Vagina (tissue), 2 donors: Measurements from ENCODE around the gene DACT2.

ENCODE experiments used
- POLR2A ChIP-seq, 2 donors: fragments of 450-650 bp; IDR thresholded peaks; one replicate each; pipeline ENCODE4 v1.6.1; 2017; ENCODE audit warnings: antibody characterized with exemption in 2 of 2, mild to moderate bottlenecking in 2 of 2, moderate library complexity in 2 of 2
- POLR2AphosphoS5 ChIP-seq, 2 donors: sonication (generic); formaldehyde crosslinking; IDR thresholded peaks; one replicate each; pipeline ENCODE4 v1.9.0; 2017; ENCODE audit warnings: antibody characterized with exemption in 2 of 2, mild to moderate bottlenecking in 2 of 2, low read depth in 1 of 2; ENCODE audit not compliant: insufficient read depth in 1 of 2
- TF ChIP-seq, protein P1 (sequence below), 3 experiments: fragments of 450-650 bp in 2 of 3; fragments of 200-600 bp in 1 of 3; sonication (generic) in 1 of 3; IDR thresholded peaks; one replicate each; pipeline ENCODE4 v1.5.1; 2017 to 2019; ENCODE audit warnings: antibody characterized with exemption in 3 of 3, mild to moderate bottlenecking in 2 of 3, moderate library complexity in 2 of 3

- TF ChIP-seq, protein P1, sequence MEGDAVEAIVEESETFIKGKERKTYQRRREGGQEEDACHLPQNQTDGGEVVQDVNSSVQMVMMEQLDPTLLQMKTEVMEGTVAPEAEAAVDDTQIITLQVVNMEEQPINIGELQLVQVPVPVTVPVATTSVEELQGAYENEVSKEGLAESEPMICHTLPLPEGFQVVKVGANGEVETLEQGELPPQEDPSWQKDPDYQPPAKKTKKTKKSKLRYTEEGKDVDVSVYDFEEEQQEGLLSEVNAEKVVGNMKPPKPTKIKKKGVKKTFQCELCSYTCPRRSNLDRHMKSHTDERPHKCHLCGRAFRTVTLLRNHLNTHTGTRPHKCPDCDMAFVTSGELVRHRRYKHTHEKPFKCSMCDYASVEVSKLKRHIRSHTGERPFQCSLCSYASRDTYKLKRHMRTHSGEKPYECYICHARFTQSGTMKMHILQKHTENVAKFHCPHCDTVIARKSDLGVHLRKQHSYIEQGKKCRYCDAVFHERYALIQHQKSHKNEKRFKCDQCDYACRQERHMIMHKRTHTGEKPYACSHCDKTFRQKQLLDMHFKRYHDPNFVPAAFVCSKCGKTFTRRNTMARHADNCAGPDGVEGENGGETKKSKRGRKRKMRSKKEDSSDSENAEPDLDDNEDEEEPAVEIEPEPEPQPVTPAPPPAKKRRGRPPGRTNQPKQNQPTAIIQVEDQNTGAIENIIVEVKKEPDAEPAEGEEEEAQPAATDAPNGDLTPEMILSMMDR (IDR thresholded peaks at IDR 0.05): no peak
- TF ChIP-seq POLR2AphosphoS5 (IDR thresholded peaks at IDR 0.05; ENCODE audit: insufficient read depth in 1 of 2, low read depth in 1 of 2) (no peak), POLR2A (IDR thresholded peaks at IDR 0.05) (no peak)
These were observed 56.1 kb downstream of the DACT2 start for GRCh38 chr6:168263351-168263905.
